ENCODE results near the gene TEX26. TPM values are rescaled to one million over a fixed set of nuclear protein-coding genes. Genes with fewer than 3 reads are reported as not detected.
"Not testable (repeated sequence)": the region's sequence is repeated elsewhere in the genome, so short reads cannot be mapped to it uniquely, and the experiment has no call there.

TEX26 gene
- total RNA-seq, 3 donors from 2014 or later: not detected

GRCh38 chr13:30907121-30907861, 25.2 kb upstream of the TEX26 start:
- Mint-ChIP-seq H3K27me3 (ENCODE audit: low read depth) (peaks cover 57% of the 10 kb centered on the region), H3K4me3 (no peak overlapping the region)
- DNase-seq: no peak

GRCh38 chr13:30908416-30908980, 24.0 kb upstream of the TEX26 start:
- ATAC-seq (no peak), DNase-seq (no peak)
- H3K27me3 Mint-ChIP-seq (ENCODE audit: low read depth): peaks cover 49% of the 10 kb centered on the region
- no peaks in the 10 kb centered on the region for H3K9me3 Mint-ChIP-seq
- no peaks in the 10 kb centered on the region for H3K36me3 Mint-ChIP-seq (ENCODE audit: insufficient read depth)
- H3K4me3 Mint-ChIP-seq: no peak overlapping the region
- H3K4me1 Mint-ChIP-seq (ENCODE audit: low read depth): peaks cover 6% of the 10 kb centered on the region

More at GRCh38 chr13:30907121-30907861, 25.2 kb upstream of the TEX26 start:
- ATAC-seq: no peak
- Mint-ChIP-seq H3K9me3 (no peaks in the 10 kb centered on the region), H3K4me1 (ENCODE audit: low read depth) (peaks cover 6% of the 10 kb centered on the region), H3K36me3 (ENCODE audit: insufficient read depth) (no peaks in the 10 kb centered on the region)

GRCh38 chr13:30910676-30911075, 21.8 kb upstream of the TEX26 start:
- Mint-ChIP-seq H3K4me1 (ENCODE audit: low read depth) (peaks cover 3% of the 10 kb centered on the region), H3K27me3 (ENCODE audit: low read depth) (peaks cover 40% of the 10 kb centered on the region), H3K36me3 (ENCODE audit: insufficient read depth) (no peaks in the 10 kb centered on the region), H3K9me3 (no peaks in the 10 kb centered on the region), H3K4me3 (no peak overlapping the region)
- DNase-seq (no peak), ATAC-seq (no peak)

DNA sequence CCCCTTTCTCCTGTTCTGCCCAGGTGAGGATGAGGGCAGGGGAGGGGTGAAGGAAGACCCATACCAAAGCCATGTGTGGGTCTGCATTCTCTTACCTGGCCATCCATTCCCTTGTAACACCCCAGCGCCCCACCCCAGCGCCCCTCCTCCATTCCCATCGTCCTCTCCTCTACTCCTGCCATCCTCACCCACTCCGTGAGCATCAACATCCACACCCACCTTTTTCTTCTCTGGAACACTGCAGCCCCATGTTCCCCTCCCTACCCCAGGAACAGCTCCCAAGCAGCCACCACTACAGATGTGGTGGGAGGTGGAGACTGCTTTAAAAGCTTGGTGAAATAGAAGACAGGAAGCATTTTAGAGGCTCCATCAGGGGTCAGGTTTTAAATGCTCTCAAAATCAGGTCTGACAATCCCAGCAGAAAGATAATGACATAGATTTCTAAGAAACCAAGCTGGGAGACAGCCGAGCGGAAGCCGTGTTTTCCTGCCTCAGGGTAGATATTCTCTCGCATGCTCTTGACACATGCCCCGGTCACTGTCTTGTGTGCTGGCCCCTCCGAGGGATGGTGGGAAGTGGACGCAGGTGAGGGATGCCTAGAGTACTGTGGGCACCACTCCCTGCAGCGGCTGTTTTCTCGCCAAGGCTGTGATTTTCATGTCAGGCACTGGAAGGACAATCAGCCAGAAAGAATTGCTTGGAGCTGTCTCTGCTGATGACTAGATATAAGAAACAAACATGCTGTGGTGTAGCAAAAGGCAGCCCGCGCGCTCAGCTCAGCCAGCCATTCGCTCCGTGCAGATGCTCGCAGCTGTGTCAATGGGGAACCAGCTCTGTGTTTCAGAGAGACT, 16.5 kb upstream of the TEX26 start:
- DNase-seq (no peak), ATAC-seq (no peak)
- no peak overlapping the region for H3K4me3 Mint-ChIP-seq
- peaks cover 24% of the 10 kb centered on the region for H3K27me3 Mint-ChIP-seq (ENCODE audit: low read depth)
- no peaks in the 10 kb centered on the region for H3K4me1 Mint-ChIP-seq (ENCODE audit: low read depth)
- no peaks in the 10 kb centered on the region for H3K36me3 Mint-ChIP-seq (ENCODE audit: insufficient read depth)
- H3K9me3 Mint-ChIP-seq: no peaks in the 10 kb centered on the region

DNA sequence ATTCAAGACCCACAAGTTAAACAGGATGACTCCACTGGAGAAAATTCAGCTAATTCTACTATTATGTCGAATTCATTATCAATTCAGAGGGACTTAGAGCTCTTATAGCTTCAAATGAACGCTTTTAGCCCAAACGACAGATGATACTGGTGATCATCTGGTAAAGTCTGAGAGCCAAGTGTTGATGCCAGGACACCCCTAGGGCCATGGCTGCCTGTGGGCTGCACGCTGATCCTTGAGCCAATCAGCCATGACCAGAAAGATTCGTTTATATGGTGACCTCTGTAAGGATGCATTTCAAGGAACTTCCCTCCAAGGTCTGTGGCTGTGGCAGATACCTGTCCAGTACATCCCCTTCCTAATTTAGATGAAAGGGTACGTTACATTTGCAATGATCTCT, 15.5 kb upstream of the TEX26 start:
- no peak for DNase-seq
- Mint-ChIP-seq H3K27me3 (ENCODE audit: low read depth) (peaks cover 24% of the 10 kb centered on the region), H3K36me3 (ENCODE audit: insufficient read depth) (no peaks in the 10 kb centered on the region), H3K4me3 (no peak overlapping the region), H3K9me3 (no peaks in the 10 kb centered on the region), H3K4me1 (ENCODE audit: low read depth) (no peaks in the 10 kb centered on the region)
- ATAC-seq: no peak

DNA sequence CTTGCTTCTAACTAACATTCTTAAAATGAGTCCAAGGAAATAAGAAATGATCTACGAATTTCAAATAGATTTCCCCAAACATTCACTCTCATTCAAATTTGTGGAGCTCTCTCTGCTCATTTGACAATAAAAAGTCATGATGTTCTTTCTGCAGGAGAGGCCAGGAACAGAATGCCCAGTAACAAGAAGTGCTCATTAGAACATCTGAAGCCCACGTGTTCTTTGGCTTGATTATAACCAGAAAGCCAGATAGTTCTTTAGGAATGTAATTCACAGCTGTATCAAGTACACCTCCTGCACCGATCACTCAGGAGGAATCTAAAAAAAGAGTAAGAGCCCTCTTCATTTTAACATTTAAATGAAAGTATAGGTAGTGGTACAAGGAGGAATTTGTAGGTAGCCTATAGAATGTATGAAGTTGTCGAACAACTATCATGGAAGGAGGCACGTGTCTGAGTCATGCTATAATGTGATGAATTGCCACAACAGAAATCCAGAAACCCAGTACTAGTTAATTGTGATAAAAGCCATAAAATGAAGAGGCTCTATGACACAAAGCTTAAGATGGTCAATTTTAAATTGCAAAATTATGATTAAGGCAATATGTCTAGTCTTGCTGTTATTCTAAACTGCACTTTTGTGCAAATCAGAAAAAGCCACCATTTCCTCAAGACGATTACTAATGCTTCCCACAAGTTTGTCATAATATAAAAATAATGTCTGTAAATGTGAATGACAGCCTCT, 13.6 kb upstream of the TEX26 start:
- H3K4me3 Mint-ChIP-seq: no peak overlapping the region
- no peak for ATAC-seq
- peaks cover 31% of the 10 kb centered on the region for H3K27me3 Mint-ChIP-seq (ENCODE audit: low read depth)
- H3K36me3 Mint-ChIP-seq (ENCODE audit: insufficient read depth): no peaks in the 10 kb centered on the region
- H3K9me3 Mint-ChIP-seq: no peaks in the 10 kb centered on the region
- no peak for DNase-seq
- H3K4me1 Mint-ChIP-seq (ENCODE audit: low read depth): no peaks in the 10 kb centered on the region

GRCh38 chr13:30920162-30920909, 12.1 kb upstream of the TEX26 start:
- DNase-seq (no peak), ATAC-seq (no peak)
- no peak overlapping the region for H3K4me3 Mint-ChIP-seq
- H3K36me3 Mint-ChIP-seq (ENCODE audit: insufficient read depth): no peaks in the 10 kb centered on the region
- H3K9me3 Mint-ChIP-seq: no peaks in the 10 kb centered on the region
- peaks cover 23% of the 10 kb centered on the region for H3K27me3 Mint-ChIP-seq (ENCODE audit: low read depth)
- peaks cover 3% of the 10 kb centered on the region for H3K4me1 Mint-ChIP-seq (ENCODE audit: low read depth)

DNA sequence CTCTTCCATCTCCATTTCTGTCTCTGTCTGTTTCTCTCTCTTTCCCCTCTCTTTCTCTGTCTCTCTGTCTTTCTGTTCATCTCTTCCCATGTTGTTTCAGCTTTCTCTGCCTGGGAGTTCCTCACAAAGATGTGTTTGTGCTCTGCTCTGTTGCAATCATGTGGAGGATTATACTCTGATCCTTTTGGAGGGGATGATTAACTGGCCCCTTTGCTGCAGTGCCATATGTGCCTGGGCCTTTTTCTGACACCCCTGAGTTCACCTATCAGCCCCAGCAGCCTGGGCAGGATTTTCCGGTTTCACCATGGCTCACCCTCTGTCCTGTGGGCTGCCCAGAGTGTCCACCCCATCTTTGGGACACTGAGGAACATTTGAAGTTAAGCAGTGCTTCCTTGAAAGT, 9.0 kb upstream of the TEX26 start:
- no peaks in the 10 kb centered on the region for H3K36me3 Mint-ChIP-seq (ENCODE audit: insufficient read depth)

DNA sequence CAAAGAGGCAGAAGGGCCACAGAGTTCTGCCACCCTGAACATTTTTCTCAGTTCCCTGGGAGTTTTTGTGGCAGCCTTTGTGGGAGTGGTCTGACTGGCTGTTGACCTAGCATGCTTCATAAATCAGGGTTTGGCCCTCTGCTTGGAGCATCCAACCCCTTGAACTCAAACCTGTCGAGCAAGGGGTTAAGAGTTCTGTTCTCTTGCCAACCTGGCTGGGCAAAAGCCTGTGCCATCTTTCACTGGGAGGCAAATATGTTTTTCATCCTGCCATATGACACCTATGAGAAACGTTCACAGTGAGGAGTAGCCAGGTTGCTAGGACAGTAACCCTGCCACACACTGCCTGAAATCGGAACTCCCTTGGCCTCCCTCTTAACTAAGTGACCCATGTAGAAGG, 7.7 kb upstream of the TEX26 start:
- no peak overlapping the region for H3K4me3 Mint-ChIP-seq
- H3K27me3 Mint-ChIP-seq (ENCODE audit: low read depth): peaks cover 16% of the 10 kb centered on the region
- no peak for DNase-seq
- H3K9me3 Mint-ChIP-seq: no peaks in the 10 kb centered on the region
- H3K36me3 Mint-ChIP-seq (ENCODE audit: insufficient read depth): no peaks in the 10 kb centered on the region
- peaks cover 7% of the 10 kb centered on the region for H3K4me1 Mint-ChIP-seq (ENCODE audit: low read depth)
- no peak for ATAC-seq

More for the DNA sequence above, 9.0 kb upstream of the TEX26 start:
- H3K4me3 Mint-ChIP-seq: no peak overlapping the region
- H3K9me3 Mint-ChIP-seq: no peaks in the 10 kb centered on the region
- DNase-seq (no peak), ATAC-seq (no peak)
- H3K27me3 Mint-ChIP-seq (ENCODE audit: low read depth): peaks cover 11% of the 10 kb centered on the region
- H3K4me1 Mint-ChIP-seq (ENCODE audit: low read depth): peaks cover 7% of the 10 kb centered on the region

DNA sequence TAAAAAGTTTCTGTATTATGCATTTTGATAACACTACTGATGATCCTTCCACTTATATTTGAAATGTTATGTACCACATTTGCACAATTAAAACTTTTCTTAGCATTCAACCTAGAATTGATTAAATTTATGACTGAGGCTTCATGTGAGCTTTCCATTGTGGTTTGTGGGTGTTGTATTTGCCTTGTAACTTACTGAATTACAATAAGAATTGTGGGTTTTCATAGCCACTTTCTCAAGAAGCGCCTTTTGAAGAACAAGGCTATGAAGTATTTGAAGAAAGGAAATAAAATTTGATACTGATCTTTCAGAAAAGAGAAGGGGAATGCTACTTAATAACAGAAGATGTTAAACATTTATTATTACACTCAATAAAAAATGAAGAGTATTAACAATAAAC, 7.0 kb upstream of the TEX26 start:
- ATAC-seq (no peak), DNase-seq (no peak)
- H3K4me3 Mint-ChIP-seq: no peak overlapping the region
- H3K27me3 Mint-ChIP-seq (ENCODE audit: low read depth): peaks cover 21% of the 10 kb centered on the region
- H3K9me3 Mint-ChIP-seq: no peaks in the 10 kb centered on the region
- no peaks in the 10 kb centered on the region for H3K36me3 Mint-ChIP-seq (ENCODE audit: insufficient read depth)
- peaks cover 7% of the 10 kb centered on the region for H3K4me1 Mint-ChIP-seq (ENCODE audit: low read depth)

DNA sequence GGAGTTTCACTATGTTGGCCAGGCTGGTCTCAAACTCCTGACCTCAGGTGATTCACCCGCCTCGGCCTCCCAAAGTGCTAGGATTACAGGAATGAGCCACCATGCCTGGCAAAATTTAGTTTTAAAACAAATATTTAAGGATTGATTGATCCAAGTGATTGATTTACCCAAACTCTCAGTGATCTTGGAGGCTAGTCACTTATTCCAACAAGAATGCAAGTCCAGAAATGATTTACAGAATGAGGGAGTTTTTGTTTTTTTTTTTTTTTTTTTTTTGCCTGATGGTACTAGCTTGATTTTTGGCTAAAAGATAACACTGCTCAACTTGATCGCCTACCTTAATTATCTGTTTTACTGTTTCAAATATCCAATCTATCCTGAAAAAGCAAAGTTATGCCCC, 5.7 kb upstream of the TEX26 start:
- H3K4me3 Mint-ChIP-seq: no peak overlapping the region
- peaks cover 23% of the 10 kb centered on the region for H3K27me3 Mint-ChIP-seq (ENCODE audit: low read depth)
- peaks cover 7% of the 10 kb centered on the region for H3K4me1 Mint-ChIP-seq (ENCODE audit: low read depth)

GRCh38 chr13:30927188-30927587, 5.3 kb upstream of the TEX26 start:
- H3K4me3 Mint-ChIP-seq; H3K36me3 Mint-ChIP-seq (ENCODE audit: insufficient read depth); H3K4me1 Mint-ChIP-seq (ENCODE audit: low read depth); DNase-seq; H3K9me3 Mint-ChIP-seq: not testable (repeated sequence)
- H3K27me3 Mint-ChIP-seq (ENCODE audit: low read depth): peaks cover 27% of the 10 kb centered on the region
- ATAC-seq: peak; percentile 19 to 41

More for the DNA sequence above, 5.7 kb upstream of the TEX26 start:
- H3K9me3 Mint-ChIP-seq: no peaks in the 10 kb centered on the region
- ATAC-seq (no peak), DNase-seq (no peak)
- no peaks in the 10 kb centered on the region for H3K36me3 Mint-ChIP-seq (ENCODE audit: insufficient read depth)

- H3K36me3 Mint-ChIP-seq (ENCODE audit: insufficient read depth): no peaks in the 10 kb centered on the region
- no peak overlapping the region for H3K4me3 Mint-ChIP-seq
- no peak for DNase-seq
- H3K9me3 Mint-ChIP-seq: no peaks in the 10 kb centered on the region
- peak; percentile 40 to 50 for ATAC-seq
- peaks cover 31% of the 10 kb centered on the region for H3K27me3 Mint-ChIP-seq (ENCODE audit: low read depth)
- peaks cover 7% of the 10 kb centered on the region for H3K4me1 Mint-ChIP-seq (ENCODE audit: low read depth)
These were observed 4.9 kb upstream of the TEX26 start for GRCh38 chr13:30927595-30927994.

Data from activated T-cell treated with anti-CD3 and anti-CD28 coated beads, Interleukin-2, amount 50 U/mL, for 4 hours (primary cell).